Caco-2 (cell line): ENCODE measurements around the gene GPHB5. TPM values are rescaled to one million over a fixed set of nuclear protein-coding genes. Genes with fewer than 3 reads are reported as not detected.

Experiments used
- BruUV-seq: library from RNA; stranded (reverse); fragments of 400-500 nt; replicated peaks from 2 replicates; lab custom pipeline; 2021; lab: Mats Ljungman, UMichigan
- CTCF ChIA-PET: fragments of 300-600 bp; sonication (Branson Sonifier 250); formaldehyde crosslinking; loops from one replicate; lab custom pipeline; 2022; ENCODE audit warnings: antibody characterized with exemption; lab: Charles Lee
- POLR2A ChIA-PET: fragments of 300-600 bp; sonication (Branson Sonifier 250); formaldehyde crosslinking; loops from one replicate; lab custom pipeline; 2022; ENCODE audit warnings: antibody characterized with exemption; lab: Charles Lee
- DNase-seq, 2 experiments: peaks; one replicate each; pipeline versions ENCODE4 v3.0.0 to v3.0.0-alpha.2; 2020 to 2022
- H3K27me3 ChIP-seq: replicated peaks from 2 replicates; pipeline ENCODE4 v1.6.0; 2011; ENCODE audit warnings: low read length; ENCODE audit not compliant: control insufficient read depth, insufficient read depth
- H3K36me3 ChIP-seq: 2 replicates; pipeline ENCODE4 v1.5.1; 2011; ENCODE audit warnings: low read length; ENCODE audit not compliant: control insufficient read depth, insufficient read depth
- H3K4me1 ChIP-seq: fragments of 250-450 bp; sonication (Bioruptor Pico); 2 replicates; pipeline ENCODE4 v1.5.1; 2020; ENCODE audit warnings: mild to moderate bottlenecking
- H3K4me3 ChIP-seq: 2 replicates; pipeline ENCODE4 v1.5.1; 2011; ENCODE audit warnings: low read depth, mild to moderate bottlenecking, control low read depth, low read length
- H3K9me3 ChIP-seq: fragments of 250-450 bp; sonication (Bioruptor Pico); 2 replicates; pipeline ENCODE4 v1.5.1; 2020; ENCODE audit warnings: mild to moderate bottlenecking, moderate library complexity
- H3K27ac Mint-ChIP-seq: one replicate; pipeline ENCODE4 v1.8.0; 2022; ENCODE audit warnings: mixed read lengths; ENCODE audit not compliant: unreplicated experiment
- H3K27me3 Mint-ChIP-seq: one replicate; pipeline ENCODE4 v1.8.0; 2022; ENCODE audit warnings: mixed read lengths; ENCODE audit not compliant: insufficient read depth, unreplicated experiment
- H3K36me3 Mint-ChIP-seq: one replicate; pipeline ENCODE4 v1.8.0; 2022; ENCODE audit warnings: mild to moderate bottlenecking, mixed read lengths; ENCODE audit not compliant: insufficient read depth, unreplicated experiment
- H3K4me1 Mint-ChIP-seq: one replicate; pipeline ENCODE4 v1.8.0; 2022; ENCODE audit warnings: low read depth, mixed read lengths; ENCODE audit not compliant: unreplicated experiment
- H3K4me3 Mint-ChIP-seq: one replicate; pipeline ENCODE4 v1.8.0; 2022; ENCODE audit warnings: mild to moderate bottlenecking, moderate library complexity, mixed read lengths; ENCODE audit not compliant: unreplicated experiment
- H3K9me3 Mint-ChIP-seq: one replicate; pipeline ENCODE4 v1.8.0; 2022; ENCODE audit warnings: mixed read lengths; ENCODE audit not compliant: unreplicated experiment
- CTCF ChIP-seq, 2 experiments: fragments of 200-600 bp in 1 of 2; IDR thresholded peaks; 1 replicate in 1 of 2; 2 replicates in 1 of 2; pipeline versions ENCODE4 v1.5.1 to v1.8.0; 2011 to 2022; ENCODE audit warnings: antibody characterized with exemption in 1 of 2, control low read depth in 1 of 2, inconsistent platforms in 1 of 2, low read depth in 1 of 2, low read length in 1 of 2, mild to moderate bottlenecking in 1 of 2, moderate library complexity in 1 of 2; ENCODE audit not compliant: insufficient read depth in 1 of 2, severe bottlenecking in 1 of 2, unreplicated experiment in 1 of 2
- intact Hi-C: fragments of 100-400 bp; cut with micrococcal nuclease; formaldehyde crosslinking; loops from one replicate; pipeline ENCODE4 v1.10.0; 2022; ENCODE audit not compliant: unreplicated experiment
- total RNA-seq: library from RNA; stranded (reverse); gene quantifications from 2 replicates; pipeline ENCODE4 v1.2.3, GENCODE V29; 2022

The GPHB5 gene
- total RNA-seq, 1 experiment from 2014 or later, result not detected

GRCh38 chr14:63361790-63362189 lies 43.1 kb upstream of the GPHB5 start:
- Histone ChIP-seq H3K4me3 (no peak overlapping the region), H3K27me3 (no peaks in the 10 kb centered on the region), H3K36me3 (no peaks in the 10 kb centered on the region), H3K4me1 (no peaks in the 10 kb centered on the region), H3K9me3 (no peaks in the 10 kb centered on the region; the same call in 1 of the 2 replicates)
- intact Hi-C loops, result no loop called here
- no TSS peak for BruUV-seq
- Mint-ChIP-seq H3K4me3 (no peak overlapping the region), H3K27ac (no peak overlapping the region), H3K4me1 (no peaks in the 10 kb centered on the region), H3K9me3 (no peaks in the 10 kb centered on the region), H3K27me3 (no peaks in the 10 kb centered on the region), H3K36me3 (peaks cover 9% of the 10 kb centered on the region)
- POLR2A ChIA-PET, result interaction anchor here (0.6 kb wide), 1 partner anchor 36 kb away, joined by 3 read pairs; no protein-coding TSS in a partner anchor
- TF ChIP-seq CTCF (IDR thresholded peaks at IDR 0.05; ENCODE audit: insufficient read depth in 1 of 2, low read depth in 1 of 2, low read length in 1 of 2, severe bottlenecking in 1 of 2, unreplicated experiment in 1 of 2), result peak; percentile 10 to 21
- DNase-seq, result peak in 1 of 2 experiments; percentile 5
- CTCF ChIA-PET, result no interaction called here

GRCh38 chr14:63357841-63358240 lies 39.1 kb upstream of the GPHB5 start:
- Histone ChIP-seq H3K4me1 (no peaks in the 10 kb centered on the region), H3K4me3 (no peak overlapping the region), H3K27me3 (no peaks in the 10 kb centered on the region), H3K9me3 (no peaks in the 10 kb centered on the region), H3K36me3 (no peaks in the 10 kb centered on the region)
- Mint-ChIP-seq H3K36me3 (no peaks in the 10 kb centered on the region), H3K4me1 (no peaks in the 10 kb centered on the region), H3K4me3 (no peak overlapping the region), H3K27me3 (peaks cover 2% of the 10 kb centered on the region), H3K9me3 (no peaks in the 10 kb centered on the region), H3K27ac (no peak overlapping the region)
- ChIA-PET CTCF (no interaction called here), POLR2A (no interaction called here)
- BruUV-seq, result no TSS peak
- TF ChIP-seq CTCF (IDR thresholded peaks at IDR 0.05; ENCODE audit: insufficient read depth in 1 of 2, low read depth in 1 of 2, low read length in 1 of 2, severe bottlenecking in 1 of 2, unreplicated experiment in 1 of 2), result no peak
- DNase-seq, result no peak
- intact Hi-C loops, result no loop called here

GRCh38 chr14:63345826-63346225 lies 27.1 kb upstream of the GPHB5 start:
- POLR2A ChIA-PET, result no interaction called here
- no peak for TF ChIP-seq CTCF (IDR thresholded peaks at IDR 0.05; ENCODE audit: insufficient read depth in 1 of 2, low read depth in 1 of 2, low read length in 1 of 2, severe bottlenecking in 1 of 2, unreplicated experiment in 1 of 2)
- Mint-ChIP-seq H3K4me1 (no peaks in the 10 kb centered on the region), H3K36me3 (no peaks in the 10 kb centered on the region), H3K27ac (no peak overlapping the region), H3K9me3 (no peaks in the 10 kb centered on the region), H3K4me3 (no peak overlapping the region), H3K27me3 (peaks cover 9% of the 10 kb centered on the region)
- intact Hi-C loops, result no loop called here
- Histone ChIP-seq H3K4me3 (no peak overlapping the region), H3K36me3 (no peaks in the 10 kb centered on the region), H3K4me1 (no peaks in the 10 kb centered on the region), H3K9me3 (peaks cover 3% of the 10 kb centered on the region; the same call in 1 of the 2 replicates), H3K27me3 (no peaks in the 10 kb centered on the region)
- DNase-seq, result no peak
- CTCF ChIA-PET, result no interaction called here
- BruUV-seq, result no TSS peak
